ENCODE results near the gene ZKSCAN8. TPM values are rescaled to one million over a fixed set of nuclear protein-coding genes. Genes with fewer than 3 reads are reported as not detected.
A peak's percentile ranks its signal among the peaks of the same experiment; 100 is the strongest.

ZKSCAN8 gene
- polyA plus RNA-seq, 3 donors = 39.2 to 49.9 (median 41.5) TPM

DNA sequence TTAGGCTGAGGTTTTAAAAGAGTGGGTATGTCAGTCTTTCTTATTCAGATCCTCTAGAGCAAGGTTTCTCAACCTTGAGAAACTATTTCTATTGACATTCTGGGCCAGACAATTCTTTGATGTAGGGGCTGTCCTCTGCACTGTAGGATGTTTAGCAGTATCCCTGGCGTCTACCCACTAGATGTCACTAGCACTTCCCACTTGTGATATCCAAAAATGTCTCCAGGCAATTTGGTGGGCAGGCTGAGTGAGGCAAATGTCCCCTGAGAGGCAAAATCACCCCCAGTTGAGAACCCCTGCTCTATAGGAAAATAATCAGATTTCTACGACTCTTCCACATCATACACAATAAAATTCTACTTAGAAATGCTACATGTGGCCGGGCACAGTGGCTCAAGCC, 7.7 kb upstream of the ZKSCAN8 start:
- peak in 1 of 11 donors; percentile 4 for DNase-seq (ENCODE audit: extremely low read depth in 1 of 11, low read depth in 9 of 11, low spot score in 4 of 11)

GRCh38 chr6:28134716-28135115, 7.0 kb upstream of the ZKSCAN8 start:
- no peak for DNase-seq (ENCODE audit: extremely low read depth in 1 of 11, low read depth in 9 of 11, low spot score in 4 of 11)

GRCh38 chr6:28135393-28135792, 6.3 kb upstream of the ZKSCAN8 start:
- no peak for DNase-seq (ENCODE audit: extremely low read depth in 1 of 11, low read depth in 9 of 11, low spot score in 4 of 11)

DNA sequence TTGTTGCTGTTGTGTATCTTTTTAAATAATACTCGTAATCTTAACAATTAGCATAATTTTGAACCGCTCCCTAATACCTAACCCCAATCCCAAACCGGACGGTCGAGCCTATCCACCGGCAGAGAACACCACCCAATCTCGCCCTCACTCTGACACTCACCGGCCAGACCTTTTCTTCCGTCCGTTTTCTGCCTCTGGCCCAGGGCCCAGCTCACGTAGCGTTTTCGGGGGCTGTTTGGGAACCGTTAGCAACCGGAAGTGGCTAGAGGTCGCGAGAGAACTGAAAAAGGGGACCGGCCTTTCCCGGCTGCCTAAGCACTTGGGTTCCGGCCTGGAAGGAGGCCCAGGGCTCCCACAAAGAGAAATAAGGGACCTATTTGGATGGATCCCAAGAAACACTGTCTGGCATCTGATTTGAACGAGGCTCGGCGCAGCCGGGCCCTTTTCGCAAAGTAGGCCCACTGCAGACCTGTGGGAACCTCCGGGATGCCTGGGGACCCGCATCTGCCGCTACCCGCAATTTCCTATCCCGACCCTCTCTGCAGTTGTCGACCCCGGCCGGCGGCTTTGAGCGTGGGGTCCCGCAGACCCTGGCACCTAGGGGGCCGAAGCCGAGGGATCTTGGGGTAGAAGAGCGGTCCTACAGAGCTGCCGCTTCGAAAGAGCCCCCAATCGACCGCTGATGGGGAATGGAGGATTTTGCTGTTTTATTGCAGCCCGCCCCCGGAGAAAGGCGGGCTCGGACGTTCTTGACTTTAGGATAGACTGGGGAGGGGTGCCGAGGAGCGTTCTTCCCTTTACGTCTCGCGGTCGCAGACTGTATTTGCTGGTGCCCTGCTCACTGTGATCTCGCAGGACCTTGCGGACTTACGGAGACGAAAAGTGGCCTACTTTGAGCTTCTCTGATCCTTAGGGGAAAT, 4.8 kb upstream of the ZKSCAN8 start:
- peak; percentile 81 to 91 (median 84) for DNase-seq (ENCODE audit: extremely low read depth in 1 of 11, low read depth in 9 of 11, low spot score in 4 of 11)

DNA sequence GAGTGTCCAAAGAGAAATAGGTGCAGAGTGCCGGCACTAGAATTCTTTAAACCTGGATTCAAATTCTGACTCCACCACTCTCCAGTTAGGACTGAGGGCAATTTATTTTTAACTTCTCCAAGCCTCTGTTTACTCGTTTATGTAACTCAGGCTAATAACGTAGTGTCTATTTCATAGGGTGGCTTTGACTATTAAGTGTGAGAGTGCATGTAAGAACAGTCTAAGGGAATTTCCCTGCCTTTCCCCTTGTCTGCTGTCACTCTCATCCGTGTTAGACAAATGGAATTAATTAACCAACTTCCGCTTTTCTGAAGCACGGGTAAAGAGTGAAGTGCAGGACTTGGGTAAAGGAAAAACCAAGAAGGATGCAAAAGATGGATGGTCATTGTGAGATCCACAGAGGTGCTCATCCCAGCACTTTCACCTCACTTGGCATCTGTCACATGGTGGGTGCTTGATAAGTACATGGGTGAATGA, 4.1 kb upstream of the ZKSCAN8 start:
- peak in 1 of 11 donors; percentile 54 for DNase-seq (ENCODE audit: extremely low read depth in 1 of 11, low read depth in 9 of 11, low spot score in 4 of 11)

- no peak for DNase-seq (ENCODE audit: extremely low read depth in 1 of 11, low read depth in 9 of 11, low spot score in 4 of 11)
Measured at GRCh38 chr6:28139860-28140543, 1.7 kb upstream of the ZKSCAN8 start.

GRCh38 chr6:28140616-28141015, 1.1 kb upstream of the ZKSCAN8 start:
- DNase-seq (ENCODE audit: extremely low read depth in 1 of 11, low read depth in 9 of 11, low spot score in 4 of 11) = no peak

DNA sequence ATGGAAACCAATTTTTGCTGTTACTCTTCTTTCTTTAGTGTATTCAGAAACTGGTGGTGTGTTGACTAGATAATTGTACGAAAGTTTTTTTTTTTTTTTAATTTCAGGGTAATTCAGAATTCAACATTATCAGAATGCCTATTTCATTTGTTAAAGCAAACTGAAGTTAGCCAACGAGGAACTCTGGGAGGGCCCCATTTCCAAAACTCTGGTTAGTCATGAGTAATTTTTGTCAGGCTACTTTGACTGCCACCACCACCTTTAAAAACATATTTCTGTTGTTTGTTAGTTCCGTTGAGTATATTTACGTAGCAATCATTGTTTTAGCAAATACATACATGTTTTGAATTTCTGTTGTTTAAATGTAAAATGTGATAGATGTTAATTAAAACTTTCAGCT, 763 bp downstream of the ZKSCAN8 start:
- DNase-seq (ENCODE audit: extremely low read depth in 1 of 11, low read depth in 9 of 11, low spot score in 4 of 11) = no peak

DNA sequence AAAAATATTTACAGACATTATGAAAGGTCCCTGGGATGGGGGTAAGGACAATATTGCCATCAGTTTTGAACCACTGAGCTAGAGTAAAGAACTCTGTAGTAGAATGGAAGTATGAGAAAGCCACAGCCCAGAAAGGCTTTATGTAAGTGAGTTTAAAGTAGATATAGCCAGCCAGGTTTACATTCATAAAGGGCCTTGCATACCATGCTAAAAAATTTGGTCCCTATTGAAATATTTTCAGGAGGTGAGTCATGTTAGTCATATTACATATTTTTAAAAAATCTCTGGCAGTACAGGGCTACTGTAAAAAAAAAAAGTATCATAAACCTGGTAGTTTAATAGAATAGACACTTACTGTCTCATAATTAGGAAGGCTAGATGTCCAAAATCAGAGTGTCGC, 3.5 kb downstream of the ZKSCAN8 start:
- DNase-seq (ENCODE audit: extremely low read depth in 1 of 11, low read depth in 9 of 11, low spot score in 4 of 11) = no peak

- DNase-seq (ENCODE audit: extremely low read depth in 1 of 11, low read depth in 9 of 11, low spot score in 4 of 11) = no peak
Measured at GRCh38 chr6:28152531-28152930, 10.8 kb downstream of the ZKSCAN8 start.

- no peak for DNase-seq (ENCODE audit: extremely low read depth in 1 of 11, low read depth in 9 of 11, low spot score in 4 of 11)
Measured at GRCh38 chr6:28153546-28153945, 11.9 kb downstream of the ZKSCAN8 start.

GRCh38 chr6:28154357-28154756, 12.7 kb downstream of the ZKSCAN8 start:
- DNase-seq (ENCODE audit: extremely low read depth in 1 of 11, low read depth in 9 of 11, low spot score in 4 of 11) = no peak

GRCh38 chr6:28158318-28158717, 16.6 kb downstream of the ZKSCAN8 start:
- no peak for DNase-seq (ENCODE audit: extremely low read depth in 1 of 11, low read depth in 9 of 11, low spot score in 4 of 11)

- DNase-seq (ENCODE audit: extremely low read depth in 1 of 11, low read depth in 9 of 11, low spot score in 4 of 11) = no peak
Measured at GRCh38 chr6:28159029-28159607, 17.4 kb downstream of the ZKSCAN8 start.

DNA sequence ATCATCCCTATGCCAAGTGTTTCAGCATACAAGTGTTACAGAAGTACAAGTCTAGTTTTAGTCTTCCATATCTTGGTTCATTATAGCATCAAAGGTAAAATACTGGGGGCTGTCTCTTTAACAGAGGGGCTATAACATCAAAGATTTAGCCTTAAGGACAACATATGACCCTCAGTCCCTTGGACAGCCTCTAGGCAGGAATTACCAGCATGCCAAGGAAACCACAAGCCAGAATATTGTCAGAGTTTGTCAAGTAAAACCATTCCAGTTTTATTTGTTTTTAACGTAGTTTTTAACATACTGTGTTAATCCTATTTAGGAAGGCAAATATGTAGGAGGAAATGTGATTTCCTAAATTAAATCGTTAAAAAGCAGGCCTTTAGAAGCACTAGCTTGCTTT, 18.6 kb downstream of the ZKSCAN8 start:
- no peak for DNase-seq (ENCODE audit: extremely low read depth in 1 of 11, low read depth in 9 of 11, low spot score in 4 of 11)

DNA sequence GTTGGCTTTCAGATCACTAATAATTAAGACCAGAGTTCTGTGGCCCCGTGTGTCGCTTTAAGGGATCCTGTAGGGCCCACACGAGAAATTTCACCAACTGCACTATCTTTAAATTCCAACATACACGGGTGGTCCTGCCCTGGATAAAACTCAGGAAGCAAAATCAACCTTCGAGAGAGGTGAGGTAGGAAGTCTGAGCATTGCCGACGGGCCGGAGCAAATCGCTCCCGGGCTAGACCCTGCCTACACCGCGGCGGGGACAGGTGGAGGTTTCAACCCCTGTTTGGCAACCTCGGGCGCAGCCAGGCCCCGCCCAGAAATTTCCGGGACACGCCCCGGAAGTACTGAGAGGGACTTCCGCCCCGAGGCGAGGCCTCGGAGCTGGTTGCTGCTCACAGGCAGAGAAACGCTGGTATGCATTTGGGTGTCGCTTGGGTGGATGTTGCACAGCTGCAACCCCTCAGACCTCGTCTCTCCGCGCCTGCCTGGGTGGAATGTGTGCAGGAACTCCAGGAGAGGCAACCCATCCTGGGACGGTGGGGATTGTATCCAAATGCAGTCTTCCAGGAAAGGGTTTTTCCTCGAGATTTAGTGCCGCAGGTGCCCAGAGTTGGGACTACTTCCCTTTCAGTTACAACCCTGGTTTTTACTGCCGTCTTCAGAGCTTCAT, 19.9 kb downstream of the ZKSCAN8 start:
- DNase-seq (ENCODE audit: extremely low read depth in 1 of 11, low read depth in 9 of 11, low spot score in 4 of 11) = peak in 7 of 11 donors; percentile 48 to 69 (median 59)

DNA sequence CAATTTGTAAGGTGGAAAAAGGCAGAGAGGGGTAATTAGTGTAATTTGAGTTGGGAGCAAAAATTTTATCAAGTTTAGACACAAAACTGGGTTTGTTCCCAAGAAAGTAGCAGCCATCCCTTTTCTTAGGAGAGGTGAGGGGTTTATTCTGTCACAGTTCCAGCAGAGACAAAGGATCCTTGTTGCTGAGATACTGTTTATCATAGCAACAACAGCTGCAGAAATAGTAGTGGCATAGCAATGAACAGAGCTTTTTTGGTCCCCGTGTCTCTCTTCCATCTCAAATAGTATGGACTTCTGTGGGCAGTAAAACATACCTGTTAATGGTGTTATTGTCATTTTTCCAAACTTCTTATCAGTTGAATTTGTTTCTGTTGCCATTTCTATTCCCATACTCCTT, 23.9 kb downstream of the ZKSCAN8 start:
- no peak for DNase-seq (ENCODE audit: extremely low read depth in 1 of 11, low read depth in 9 of 11, low spot score in 4 of 11)

GRCh38 chr6:28167068-28167467, 25.4 kb downstream of the ZKSCAN8 start:
- DNase-seq (ENCODE audit: extremely low read depth in 1 of 11, low read depth in 9 of 11, low spot score in 4 of 11) = no peak

GRCh38 chr6:28167926-28168325, 26.2 kb downstream of the ZKSCAN8 start:
- no peak for DNase-seq (ENCODE audit: extremely low read depth in 1 of 11, low read depth in 9 of 11, low spot score in 4 of 11)
